Calu3 (cell line): ENCODE data around the gene TMEM209. TPM values are rescaled to one million over a fixed set of nuclear protein-coding genes. Genes with fewer than 3 reads are reported as not detected.
"Not testable (repeated sequence)": the region's sequence is repeated elsewhere in the genome, so short reads cannot be mapped to it uniquely, and the experiment has no call there.

Experiments
- BruUV-seq: library from RNA; stranded (reverse); fragments of 400-500 nt; replicated peaks from 2 replicates; lab custom pipeline; 2021; lab: Mats Ljungman, UMichigan
- CTCF ChIA-PET: fragments of 300-600 bp; sonication (Branson Sonifier 250); formaldehyde crosslinking; loops from one replicate; lab custom pipeline; 2022; ENCODE audit warnings: antibody characterized with exemption; lab: Charles Lee
- DNase-seq: peaks from one replicate; pipeline ENCODE4 v3.0.0; 2022
- H3K27ac Mint-ChIP-seq: one replicate; pipeline ENCODE4 v1.8.0; 2022; ENCODE audit warnings: mixed read lengths; ENCODE audit not compliant: unreplicated experiment
- H3K27me3 Mint-ChIP-seq: one replicate; pipeline ENCODE4 v1.8.0; 2022; ENCODE audit warnings: mixed read lengths; ENCODE audit not compliant: unreplicated experiment
- H3K36me3 Mint-ChIP-seq: one replicate; pipeline ENCODE4 v1.8.0; 2022; ENCODE audit warnings: mild to moderate bottlenecking, moderate library complexity, mixed read lengths; ENCODE audit not compliant: insufficient read depth, unreplicated experiment
- H3K4me1 Mint-ChIP-seq: one replicate; pipeline ENCODE4 v1.8.0; 2022; ENCODE audit warnings: mild to moderate bottlenecking, low read depth, mixed read lengths; ENCODE audit not compliant: unreplicated experiment
- H3K4me3 Mint-ChIP-seq: one replicate; pipeline ENCODE4 v1.8.0; 2022; ENCODE audit warnings: mild to moderate bottlenecking, low read depth, moderate library complexity, mixed read lengths; ENCODE audit not compliant: unreplicated experiment
- H3K9me3 Mint-ChIP-seq: one replicate; pipeline ENCODE4 v1.8.0; 2022; ENCODE audit warnings: low read depth, mixed read lengths; ENCODE audit not compliant: unreplicated experiment
- intact Hi-C: fragments of 100-400 bp; cut with micrococcal nuclease; formaldehyde crosslinking; loops from one replicate; pipeline ENCODE4 v1.10.0; 2022; ENCODE audit not compliant: unreplicated experiment
- total RNA-seq: library from RNA; stranded (reverse); gene quantifications from 2 replicates; pipeline ENCODE4 v1.2.3, GENCODE V29; 2022
- TF ChIP-seq, protein P1 (sequence below): fragments of 200-600 bp; IDR thresholded peaks from one replicate; pipeline ENCODE4 v1.8.0; 2022; ENCODE audit warnings: antibody characterized with exemption; ENCODE audit not compliant: unreplicated experiment

TMEM209 gene
- total RNA-seq, 1 experiment from 2014 or later: 26.6 TPM

DNA sequence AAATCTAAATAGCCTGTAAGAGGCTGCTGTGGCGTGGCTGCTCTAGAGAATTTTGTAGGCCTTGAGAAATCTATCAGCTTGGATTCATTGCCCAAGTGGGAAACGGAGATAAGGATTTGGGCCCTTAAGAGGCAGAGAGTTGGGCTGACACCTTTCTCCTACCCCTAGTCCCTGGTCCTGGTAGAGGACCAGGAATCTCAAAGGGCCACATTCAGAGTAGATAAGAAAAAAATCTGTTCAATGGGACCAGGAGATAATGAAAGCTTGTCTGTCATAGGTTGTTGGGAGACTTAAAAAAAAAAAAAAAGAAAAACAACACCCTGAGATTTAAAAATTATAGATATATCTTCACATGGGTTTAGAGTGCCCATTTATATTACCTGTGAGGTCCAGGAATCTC lies 17.8 kb downstream of the TMEM209 start:
- Mint-ChIP-seq H3K36me3 (peaks cover 10% of the 10 kb centered on the region), H3K4me1 (no peaks in the 10 kb centered on the region), H3K9me3 (no peaks in the 10 kb centered on the region), H3K4me3 (no peak overlapping the region), H3K27me3 (no peaks in the 10 kb centered on the region), H3K27ac (no peak overlapping the region)
- BruUV-seq: no TSS peak
- CTCF ChIA-PET: interaction anchor here (0.7 kb wide), 1 partner anchor 574 kb away, joined by 5 read pairs; no protein-coding TSS in a partner anchor
- intact Hi-C loops: no loop called here
- TF ChIP-seq, protein P1, sequence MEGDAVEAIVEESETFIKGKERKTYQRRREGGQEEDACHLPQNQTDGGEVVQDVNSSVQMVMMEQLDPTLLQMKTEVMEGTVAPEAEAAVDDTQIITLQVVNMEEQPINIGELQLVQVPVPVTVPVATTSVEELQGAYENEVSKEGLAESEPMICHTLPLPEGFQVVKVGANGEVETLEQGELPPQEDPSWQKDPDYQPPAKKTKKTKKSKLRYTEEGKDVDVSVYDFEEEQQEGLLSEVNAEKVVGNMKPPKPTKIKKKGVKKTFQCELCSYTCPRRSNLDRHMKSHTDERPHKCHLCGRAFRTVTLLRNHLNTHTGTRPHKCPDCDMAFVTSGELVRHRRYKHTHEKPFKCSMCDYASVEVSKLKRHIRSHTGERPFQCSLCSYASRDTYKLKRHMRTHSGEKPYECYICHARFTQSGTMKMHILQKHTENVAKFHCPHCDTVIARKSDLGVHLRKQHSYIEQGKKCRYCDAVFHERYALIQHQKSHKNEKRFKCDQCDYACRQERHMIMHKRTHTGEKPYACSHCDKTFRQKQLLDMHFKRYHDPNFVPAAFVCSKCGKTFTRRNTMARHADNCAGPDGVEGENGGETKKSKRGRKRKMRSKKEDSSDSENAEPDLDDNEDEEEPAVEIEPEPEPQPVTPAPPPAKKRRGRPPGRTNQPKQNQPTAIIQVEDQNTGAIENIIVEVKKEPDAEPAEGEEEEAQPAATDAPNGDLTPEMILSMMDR: no peak
- no peak for DNase-seq

DNA sequence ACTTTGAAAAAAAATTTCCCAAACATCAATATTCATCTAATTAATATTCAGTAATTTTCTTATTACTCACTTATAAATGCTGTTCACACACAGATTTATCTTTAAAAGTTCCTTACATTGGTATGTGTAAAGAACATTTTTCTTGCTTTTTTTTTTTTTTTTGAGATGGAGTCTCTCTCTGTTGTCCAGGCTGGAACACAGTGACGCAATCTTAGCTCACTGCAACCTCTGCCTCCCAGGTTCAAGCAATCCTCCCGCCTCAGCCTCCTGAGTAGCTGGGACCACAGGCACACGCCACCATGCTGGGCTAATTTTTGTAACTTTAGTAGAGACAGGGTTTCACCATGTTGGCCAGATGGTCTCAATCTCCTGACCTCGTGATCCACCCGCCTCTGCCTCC lies 20.9 kb downstream of the TMEM209 start:
- H3K4me1 Mint-ChIP-seq, H3K36me3 Mint-ChIP-seq, H3K9me3 Mint-ChIP-seq, H3K27me3 Mint-ChIP-seq, CTCF ChIA-PET, DNase-seq, H3K27ac Mint-ChIP-seq, BruUV-seq, intact Hi-C loops, H3K4me3 Mint-ChIP-seq: not testable (repeated sequence)

DNA sequence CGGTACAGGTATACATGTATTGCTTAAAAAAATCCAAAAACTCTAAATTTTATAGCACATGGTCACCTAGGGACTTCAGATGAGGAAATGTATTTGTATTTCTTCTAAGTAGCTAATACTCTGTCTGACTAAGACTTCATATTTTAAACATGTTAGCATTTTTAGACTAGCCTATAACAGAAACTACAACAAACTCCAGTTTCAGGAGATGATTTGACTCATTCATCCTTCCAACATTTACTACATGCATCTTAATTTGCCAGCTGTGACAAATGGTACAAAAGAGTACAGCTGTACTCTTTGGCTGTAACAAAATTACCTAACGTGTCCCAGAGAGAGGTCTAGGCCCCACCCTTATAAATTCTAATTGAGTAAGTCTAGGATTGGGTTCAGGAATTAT lies 22.2 kb downstream of the TMEM209 start:
- Mint-ChIP-seq H3K27ac (no peak overlapping the region), H3K4me1 (no peaks in the 10 kb centered on the region), H3K36me3 (peaks cover 15% of the 10 kb centered on the region), H3K4me3 (no peak overlapping the region), H3K27me3 (no peaks in the 10 kb centered on the region), H3K9me3 (no peaks in the 10 kb centered on the region)
- no peak for DNase-seq
- BruUV-seq: no TSS peak
- TF ChIP-seq, protein P1: no peak
- intact Hi-C loops: no loop called here
- CTCF ChIA-PET: no interaction called here

DNA sequence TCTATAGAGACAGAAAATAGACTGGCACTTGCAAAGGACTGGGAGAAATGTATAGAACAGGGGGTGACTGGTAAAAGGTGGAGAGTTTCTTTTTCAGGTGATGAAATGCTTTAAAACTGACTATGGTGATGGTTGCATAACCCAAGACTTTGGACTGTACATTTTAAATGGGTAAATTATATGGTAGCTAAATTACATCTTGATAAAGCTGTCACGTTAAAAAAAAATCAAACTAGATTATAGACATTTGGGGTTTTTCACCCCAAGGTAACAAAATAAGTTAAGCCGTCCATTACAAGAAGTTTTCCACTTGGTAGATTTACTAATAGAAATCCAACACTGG lies 24.0 kb downstream of the TMEM209 start:
- no peak overlapping the region for H3K27ac Mint-ChIP-seq
- TF ChIP-seq, protein P1: no peak
- no TSS peak for BruUV-seq
- no peaks in the 10 kb centered on the region for H3K9me3 Mint-ChIP-seq
- H3K27me3 Mint-ChIP-seq: no peaks in the 10 kb centered on the region
- H3K4me3 Mint-ChIP-seq: no peak overlapping the region
- no peak for DNase-seq
- intact Hi-C loops: no loop called here
- H3K36me3 Mint-ChIP-seq: peaks cover 15% of the 10 kb centered on the region
- CTCF ChIA-PET: no interaction called here
- no peaks in the 10 kb centered on the region for H3K4me1 Mint-ChIP-seq

DNA sequence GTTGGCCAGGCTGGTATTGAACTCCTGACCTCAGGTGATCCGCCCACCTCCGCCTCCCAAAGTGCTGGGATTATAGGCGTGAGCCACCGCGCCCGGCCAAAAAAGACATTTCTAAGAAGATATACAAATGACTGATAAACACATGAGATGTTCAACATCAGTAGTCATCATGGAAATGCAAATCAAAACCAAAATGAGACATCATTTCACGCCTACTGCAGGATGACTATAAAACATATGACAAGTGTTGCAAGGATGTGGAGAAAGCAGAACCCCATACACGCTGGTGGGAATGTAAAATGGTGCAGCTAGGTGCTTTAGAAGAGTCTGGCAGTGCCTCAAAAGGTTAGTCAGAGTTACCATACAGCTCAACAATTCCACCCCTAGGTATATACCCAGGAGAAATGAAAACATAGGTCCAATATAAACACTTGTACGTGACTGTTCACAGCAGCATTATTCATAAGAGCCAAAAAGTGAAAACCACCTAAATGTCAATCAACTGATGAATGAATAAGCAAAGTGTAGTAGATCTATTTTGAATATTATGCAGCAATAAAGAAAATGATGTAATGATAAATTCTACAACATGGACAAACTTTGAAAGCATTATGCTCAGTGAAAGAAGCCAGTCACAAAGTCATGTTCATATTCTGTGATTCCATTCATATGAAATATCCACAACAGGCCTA lies 24.5 kb downstream of the TMEM209 start:
- DNase-seq: no peak
- TF ChIP-seq, protein P1: no peak
- no peaks in the 10 kb centered on the region for H3K9me3 Mint-ChIP-seq
- H3K36me3 Mint-ChIP-seq: peaks cover 15% of the 10 kb centered on the region
- H3K27ac Mint-ChIP-seq: no peak overlapping the region
- H3K4me1 Mint-ChIP-seq: no peaks in the 10 kb centered on the region
- H3K4me3 Mint-ChIP-seq: no peak overlapping the region
- CTCF ChIA-PET: no interaction called here
- intact Hi-C loops: no loop called here
- H3K27me3 Mint-ChIP-seq: no peaks in the 10 kb centered on the region
- BruUV-seq: no TSS peak
